Cardiac atrium fibroblast (primary cell): Measurements from ENCODE around the gene GDF7. TPM values are rescaled to one million over a fixed set of nuclear protein-coding genes. Genes with fewer than 3 reads are reported as not detected.

Experiments used
- total RNA-seq: library from RNA; depleted of rRNA; stranded (reverse); fragments of >200 nt; gene quantifications from 2 replicates; pipeline ENCODE4 v1.2.3, GENCODE V29; 2015

GDF7 gene
- total RNA-seq: 0.16 and 0.36 TPM in 2 replicates

GRCh38 chr2:20666304-20667150, at the start of gene GDF7:
Gene GDF7 (plus strand): TSS chr2:20667144. CDS start chr2:20667240, 96 bp downstream.

DNA sequence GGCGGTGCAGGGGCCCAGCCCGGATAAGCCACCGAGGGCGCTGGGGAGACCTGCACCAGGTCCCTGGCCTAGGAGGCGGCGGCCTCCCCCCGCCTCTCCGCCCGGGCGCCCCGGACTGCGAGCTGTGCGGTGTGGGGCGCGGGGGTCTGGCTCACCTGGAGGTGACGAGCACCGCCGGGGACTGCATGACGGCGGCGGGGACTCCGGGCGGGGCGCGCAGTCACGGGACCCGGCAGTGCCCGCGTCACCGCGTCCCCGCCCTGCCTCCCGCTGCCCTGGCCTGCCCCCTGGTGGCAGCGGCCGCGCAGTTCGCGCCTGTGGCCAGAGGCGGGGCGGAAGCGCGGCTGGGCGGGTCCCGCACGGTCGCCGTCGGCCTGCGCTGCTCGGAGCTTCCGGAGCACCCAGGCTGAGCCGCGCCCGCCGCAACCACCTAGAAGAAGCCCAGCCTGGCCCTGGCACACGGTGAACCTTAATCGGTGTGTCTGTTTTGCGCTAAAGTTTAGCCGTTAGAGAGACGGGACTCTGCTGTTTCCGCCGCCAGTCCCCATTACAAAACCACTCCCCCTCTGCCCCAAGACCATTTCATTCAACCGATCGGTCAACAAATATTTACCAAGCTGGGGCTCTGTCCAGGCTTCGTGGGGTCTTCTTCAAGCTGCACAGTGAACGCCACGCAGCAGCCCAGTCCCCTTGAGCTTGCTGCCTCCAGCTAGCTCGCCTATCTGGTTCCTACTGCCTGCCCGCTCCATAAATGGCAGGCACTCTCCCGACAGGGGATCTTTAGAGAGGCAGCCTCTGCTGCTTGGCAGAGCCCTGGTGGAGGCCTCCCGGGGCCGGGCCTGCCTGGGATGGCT, 15.8 kb upstream of the GDF7 start, which contains the start of gene HS1BP3:
HS1BP3 (minus strand) TSS at position 222 of the 854 bp plus-strand sequence; CDS start at position 187, 35 bp downstream.

Other genes starting within 250 kb of the GDF7 start
- gene RHOB, start 220.1 kb upstream of the GDF7 start, total RNA-seq: 188 and 500 TPM in 2 replicates
- gene HS1BP3, start 16.0 kb upstream of the GDF7 start, total RNA-seq: 20.4 and 23.8 TPM in 2 replicates
- 9.9 and 15.7 TPM in 2 replicates for gene LDAH, start 156.0 kb downstream of the GDF7 start, total RNA-seq